ENCODE data around the gene TMEM41B.
"Not testable (repeated sequence)": the region's sequence is repeated elsewhere in the genome, so short reads cannot be mapped to it uniquely, and the experiment has no call there.

Gene TMEM41B, protein sequence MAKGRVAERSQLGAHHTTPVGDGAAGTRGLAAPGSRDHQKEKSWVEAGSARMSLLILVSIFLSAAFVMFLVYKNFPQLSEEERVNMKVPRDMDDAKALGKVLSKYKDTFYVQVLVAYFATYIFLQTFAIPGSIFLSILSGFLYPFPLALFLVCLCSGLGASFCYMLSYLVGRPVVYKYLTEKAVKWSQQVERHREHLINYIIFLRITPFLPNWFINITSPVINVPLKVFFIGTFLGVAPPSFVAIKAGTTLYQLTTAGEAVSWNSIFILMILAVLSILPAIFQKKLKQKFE

DNA sequence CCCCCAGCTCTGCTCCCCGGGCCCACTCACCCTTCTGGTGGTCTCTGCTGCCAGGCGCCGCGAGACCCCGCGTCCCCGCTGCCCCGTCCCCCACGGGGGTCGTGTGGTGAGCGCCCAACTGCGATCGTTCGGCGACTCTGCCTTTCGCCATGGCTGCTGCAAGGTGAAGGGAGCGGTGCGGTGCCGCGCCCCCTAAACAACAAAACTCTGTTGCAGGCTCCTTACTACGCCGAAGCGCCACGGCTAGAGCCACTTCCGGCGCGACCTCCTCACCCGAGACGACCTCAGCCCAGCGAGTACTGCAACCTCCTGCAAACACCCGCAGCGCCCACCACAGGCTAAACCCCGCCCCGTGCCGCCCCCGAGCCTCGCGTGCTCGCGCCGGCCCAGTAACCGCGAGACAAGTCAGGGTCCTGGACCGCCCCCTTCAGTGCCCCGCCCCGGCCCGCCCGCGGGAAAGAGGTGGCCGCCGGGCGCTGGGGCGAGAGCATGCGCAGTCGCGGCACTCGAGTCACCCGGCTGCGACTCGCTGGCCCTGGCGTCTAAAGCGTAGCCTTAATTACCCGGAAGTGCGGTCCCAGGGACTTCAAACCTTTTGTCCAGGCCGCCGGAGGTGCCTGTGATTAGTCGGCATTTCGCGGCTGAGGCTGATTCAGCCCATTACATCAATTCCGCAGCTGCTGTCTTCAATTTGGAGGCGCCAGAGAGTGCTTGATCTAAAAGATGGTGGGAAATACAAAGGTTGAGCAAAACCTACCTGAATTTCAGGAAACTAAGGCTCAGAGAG, at the start of gene TMEM41B:
Gene TMEM41B, minus strand, starts transcription at position 303 of the 787 bp plus-strand sequence. Its CDS starts 152 bp downstream, at position 151.
- no peak for TF ChIP-seq EZH2 (optimal IDR thresholded peaks at IDR 0.05; ENCODE audit: low read depth, low read length)
- TF ChIP-seq, protein P1, sequence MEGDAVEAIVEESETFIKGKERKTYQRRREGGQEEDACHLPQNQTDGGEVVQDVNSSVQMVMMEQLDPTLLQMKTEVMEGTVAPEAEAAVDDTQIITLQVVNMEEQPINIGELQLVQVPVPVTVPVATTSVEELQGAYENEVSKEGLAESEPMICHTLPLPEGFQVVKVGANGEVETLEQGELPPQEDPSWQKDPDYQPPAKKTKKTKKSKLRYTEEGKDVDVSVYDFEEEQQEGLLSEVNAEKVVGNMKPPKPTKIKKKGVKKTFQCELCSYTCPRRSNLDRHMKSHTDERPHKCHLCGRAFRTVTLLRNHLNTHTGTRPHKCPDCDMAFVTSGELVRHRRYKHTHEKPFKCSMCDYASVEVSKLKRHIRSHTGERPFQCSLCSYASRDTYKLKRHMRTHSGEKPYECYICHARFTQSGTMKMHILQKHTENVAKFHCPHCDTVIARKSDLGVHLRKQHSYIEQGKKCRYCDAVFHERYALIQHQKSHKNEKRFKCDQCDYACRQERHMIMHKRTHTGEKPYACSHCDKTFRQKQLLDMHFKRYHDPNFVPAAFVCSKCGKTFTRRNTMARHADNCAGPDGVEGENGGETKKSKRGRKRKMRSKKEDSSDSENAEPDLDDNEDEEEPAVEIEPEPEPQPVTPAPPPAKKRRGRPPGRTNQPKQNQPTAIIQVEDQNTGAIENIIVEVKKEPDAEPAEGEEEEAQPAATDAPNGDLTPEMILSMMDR (IDR thresholded peaks at IDR 0.05; ENCODE audit: low read length): no peak
- TF ChIP-seq EZH2phosphoT487 (IDR thresholded peaks at IDR 0.05; ENCODE audit: low read length): no peak
- peak within 1 kb of the TSS; percentile 80 for H3K27ac ChIP-seq (ENCODE audit: low read length)
- peak within 1 kb of the TSS; percentile 95 for H3K4me2 ChIP-seq (ENCODE audit: low read depth, low read length)
- peaks cover 4% of the 10 kb centered on the region; the same call in 1 of the 2 replicates for H3K4me1 ChIP-seq (ENCODE audit: low read length)
- peaks cover 47% of the 10 kb centered on the region for H3K79me2 ChIP-seq (ENCODE audit: low read length)
- peak; percentile 99 for DNase-seq
- H3K27me3 ChIP-seq (replicated peaks; ENCODE audit: insufficient read depth, low read length): no peaks in the 10 kb centered on the region
- H3K36me3 ChIP-seq (replicated peaks; ENCODE audit: insufficient read depth, low read length): no peaks in the 10 kb centered on the region
- H4K20me1 ChIP-seq (ENCODE audit: insufficient read depth, low read length): no peaks in the 10 kb centered on the region
- H3K4me3 ChIP-seq (ENCODE audit: low read length): peak within 1 kb of the TSS; percentile 94
- no peaks in the 10 kb centered on the region for H3K9me3 ChIP-seq (replicated peaks; ENCODE audit: insufficient read depth, low read length)
- H2AFZ ChIP-seq (ENCODE audit: low read length): peak within 1 kb of the TSS; percentile 92
- H3F3A ChIP-seq (ENCODE audit: insufficient read depth, low read length): peaks cover 14% of the 10 kb centered on the region
- peak within 1 kb of the TSS; percentile 87 for H3K9ac ChIP-seq (ENCODE audit: low read length)
- H3K9me2 ChIP-seq (replicated peaks; ENCODE audit: insufficient read depth, low read length): no peaks in the 10 kb centered on the region

DNA sequence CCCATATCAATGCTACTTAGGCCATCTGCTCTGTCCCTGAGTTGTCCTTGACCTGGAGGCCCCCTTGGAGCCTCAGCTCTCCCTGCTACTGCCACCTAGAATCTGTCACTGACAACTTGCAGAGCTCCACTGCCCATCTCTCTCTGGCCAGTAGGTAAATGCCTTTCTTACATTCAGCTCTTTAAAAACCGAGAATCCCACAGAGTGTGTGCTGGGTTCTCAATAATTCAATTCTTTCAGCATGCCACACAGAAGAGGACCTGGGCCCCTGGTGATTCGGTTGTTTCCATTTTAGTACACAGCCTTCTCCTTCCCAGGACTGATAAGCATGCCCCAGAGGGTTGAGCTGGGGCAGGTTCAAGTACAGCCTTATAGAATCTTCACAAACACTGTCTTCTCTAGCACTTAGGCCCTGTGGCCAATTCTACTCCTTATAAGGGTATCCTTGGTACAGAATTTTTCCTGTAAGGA, 48.0 kb upstream of the TMEM41B start:
- no peaks in the 10 kb centered on the region for H3K9me2 ChIP-seq (replicated peaks; ENCODE audit: insufficient read depth, low read length)
- peaks cover 23% of the 10 kb centered on the region for H3F3A ChIP-seq (ENCODE audit: insufficient read depth, low read length)
- H3K36me3 ChIP-seq (replicated peaks; ENCODE audit: insufficient read depth, low read length): no peaks in the 10 kb centered on the region
- no peak overlapping the region for H3K4me3 ChIP-seq (ENCODE audit: low read length)
- DNase-seq: no peak
- H3K9me3 ChIP-seq (replicated peaks; ENCODE audit: insufficient read depth, low read length): no peaks in the 10 kb centered on the region
- no peaks in the 10 kb centered on the region for H3K79me2 ChIP-seq (ENCODE audit: low read length)
- no peak overlapping the region for H3K4me2 ChIP-seq (ENCODE audit: low read depth, low read length)
- H3K27me3 ChIP-seq (replicated peaks; ENCODE audit: insufficient read depth, low read length): no peaks in the 10 kb centered on the region
- TF ChIP-seq EZH2phosphoT487 (IDR thresholded peaks at IDR 0.05; ENCODE audit: low read length) (no peak), EZH2 (optimal IDR thresholded peaks at IDR 0.05; ENCODE audit: low read depth, low read length) (no peak)
- TF ChIP-seq, protein P1 (IDR thresholded peaks at IDR 0.05; ENCODE audit: low read length): no peak
- no peaks in the 10 kb centered on the region for H4K20me1 ChIP-seq (ENCODE audit: insufficient read depth, low read length)
- H2AFZ ChIP-seq (ENCODE audit: low read length): no peak overlapping the region
- no peak overlapping the region for H3K27ac ChIP-seq (ENCODE audit: low read length)
- H3K9ac ChIP-seq (ENCODE audit: low read length): no peak overlapping the region
- peaks cover 8% of the 10 kb centered on the region for H3K4me1 ChIP-seq (ENCODE audit: low read length)

DNA sequence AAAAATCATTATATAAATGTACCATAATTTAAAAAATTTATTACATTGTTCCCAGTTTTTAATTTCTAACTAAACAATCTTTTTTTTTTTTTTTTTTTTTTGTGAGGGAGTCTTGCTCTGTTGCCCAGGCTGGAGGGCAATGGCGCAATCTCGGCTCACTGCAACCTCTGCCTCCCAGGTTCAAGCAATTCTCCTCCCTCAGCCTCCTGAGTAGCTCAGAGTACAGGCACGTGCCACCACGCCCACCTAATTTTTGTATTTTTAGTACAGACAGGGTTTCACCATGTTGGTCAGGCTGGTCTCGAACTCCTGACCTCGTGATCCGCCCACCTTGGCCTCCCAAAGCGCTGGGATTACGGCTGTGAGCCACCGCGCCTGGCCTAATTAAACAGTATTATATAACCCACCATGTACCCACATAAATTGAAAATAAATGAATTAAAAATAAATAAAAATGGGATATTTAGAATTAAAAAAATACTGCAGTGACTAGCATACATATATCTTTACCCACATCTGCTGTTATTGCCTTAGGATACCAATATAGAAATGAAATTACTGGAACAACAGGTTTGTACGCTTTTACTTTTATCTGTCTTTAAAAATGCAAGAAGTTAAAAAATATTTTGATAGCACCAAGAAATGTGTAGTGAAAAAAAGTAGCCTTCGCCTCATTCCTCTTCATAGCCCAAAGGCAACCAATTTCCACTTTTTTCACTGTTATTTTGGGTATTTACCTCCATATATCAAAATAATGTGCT, 46.6 kb upstream of the TMEM41B start:
- peaks cover 23% of the 10 kb centered on the region for H3F3A ChIP-seq (ENCODE audit: insufficient read depth, low read length)
- not testable (repeated sequence) for H3K36me3 ChIP-seq (replicated peaks; ENCODE audit: insufficient read depth, low read length); H3K9ac ChIP-seq (ENCODE audit: low read length); H3K27ac ChIP-seq (ENCODE audit: low read length); H2AFZ ChIP-seq (ENCODE audit: low read length); H3K27me3 ChIP-seq (replicated peaks; ENCODE audit: insufficient read depth, low read length); H4K20me1 ChIP-seq (ENCODE audit: insufficient read depth, low read length); H3K4me3 ChIP-seq (ENCODE audit: low read length); H3K9me2 ChIP-seq (replicated peaks; ENCODE audit: insufficient read depth, low read length); H3K79me2 ChIP-seq (ENCODE audit: low read length); H3K4me1 ChIP-seq (ENCODE audit: low read length); H3K9me3 ChIP-seq (replicated peaks; ENCODE audit: insufficient read depth, low read length); H3K4me2 ChIP-seq (ENCODE audit: low read depth, low read length); DNase-seq
